Activated T-helper 2 cell treated with anti-CD3 and anti-CD28 coated beads, Interferon-gamma antibody, Interleukin-2, Interleukin-4, amounts not matched to agents 10 μg/mL and 5 μg/mL and 100 μg/mL, durations not matched to agents 14 hours and 24 hours and 36 hours (primary cell): ENCODE measurements around the gene SLCO3A1. TPM values are rescaled to one million over a fixed set of nuclear protein-coding genes. Genes with fewer than 3 reads are reported as not detected.

Source experiments
- DNase-seq: peaks from one replicate; pipeline ENCODE4 v3.0.0; 2021; ENCODE audit warnings: low spot score
- H3K27ac Mint-ChIP-seq: one replicate; pipeline ENCODE4 v1.8.0; 2021; ENCODE audit warnings: mixed read lengths
- H3K27me3 Mint-ChIP-seq: one replicate; pipeline ENCODE4 v1.8.0; 2021; ENCODE audit warnings: low read depth, mixed read lengths
- H3K36me3 Mint-ChIP-seq: one replicate; pipeline ENCODE4 v1.8.0; 2021; ENCODE audit warnings: low read depth, mixed read lengths
- H3K4me1 Mint-ChIP-seq: one replicate; pipeline ENCODE4 v1.8.0; 2021; ENCODE audit warnings: low read depth, mixed read lengths
- H3K4me3 Mint-ChIP-seq: one replicate; pipeline ENCODE4 v1.8.0; 2021; ENCODE audit warnings: low read depth, mild to moderate bottlenecking, moderate library complexity, mixed read lengths
- H3K9me3 Mint-ChIP-seq: one replicate; pipeline ENCODE4 v1.8.0; 2021; ENCODE audit warnings: mixed read lengths
- intact Hi-C: fragments of 100-400 bp; cut with micrococcal nuclease; formaldehyde crosslinking; loops from one replicate; pipeline ENCODE4 v1.15.1; 2023
- total RNA-seq: library from RNA; stranded (reverse); gene quantifications from 2 replicates; pipeline ENCODE4 v1.2.3, GENCODE V29; 2022

SLCO3A1 gene
- total RNA-seq, 1 donor from 2014 or later: 26.3 TPM

GRCh38 chr15:91908391-91908790 is 54.9 kb downstream of the SLCO3A1 start:
- Mint-ChIP-seq H3K27me3 (no peaks in the 10 kb centered on the region), H3K36me3 (peaks cover 6% of the 10 kb centered on the region), H3K4me1 (peaks cover 13% of the 10 kb centered on the region), H3K4me3 (no peak overlapping the region), H3K27ac (no peak overlapping the region), H3K9me3 (no peaks in the 10 kb centered on the region)
- intact Hi-C loops: no loop called here
- DNase-seq: no peak

GRCh38 chr15:91909111-91909510 is 55.6 kb downstream of the SLCO3A1 start:
- Mint-ChIP-seq H3K4me3 (no peak overlapping the region), H3K9me3 (no peaks in the 10 kb centered on the region), H3K27me3 (no peaks in the 10 kb centered on the region), H3K4me1 (peaks cover 13% of the 10 kb centered on the region), H3K27ac (no peak overlapping the region), H3K36me3 (peaks cover 3% of the 10 kb centered on the region)
- no peak for DNase-seq
- intact Hi-C loops: no loop called here

- Mint-ChIP-seq H3K4me3 (no peak overlapping the region), H3K27me3 (no peaks in the 10 kb centered on the region), H3K9me3 (no peaks in the 10 kb centered on the region), H3K36me3 (peaks cover 3% of the 10 kb centered on the region), H3K27ac (peak overlapping the region; percentile 28), H3K4me1 (peaks cover 13% of the 10 kb centered on the region)
- intact Hi-C loops: no loop called here
- DNase-seq: no peak
These were observed 56.1 kb downstream of the SLCO3A1 start for GRCh38 chr15:91909574-91909973.

- Mint-ChIP-seq H3K36me3 (peaks cover 6% of the 10 kb centered on the region), H3K9me3 (no peaks in the 10 kb centered on the region), H3K4me1 (peaks cover 10% of the 10 kb centered on the region), H3K4me3 (no peak overlapping the region), H3K27ac (no peak overlapping the region), H3K27me3 (no peaks in the 10 kb centered on the region)
- no peak for DNase-seq
- intact Hi-C loops: no loop called here
These were observed 58.3 kb downstream of the SLCO3A1 start for GRCh38 chr15:91911844-91912243.

- Mint-ChIP-seq H3K4me1 (peaks cover 9% of the 10 kb centered on the region), H3K36me3 (peaks cover 9% of the 10 kb centered on the region), H3K27me3 (no peaks in the 10 kb centered on the region), H3K4me3 (no peak overlapping the region), H3K27ac (no peak overlapping the region), H3K9me3 (no peaks in the 10 kb centered on the region)
- intact Hi-C loops: no loop called here
- no peak for DNase-seq
These were observed 58.8 kb downstream of the SLCO3A1 start for GRCh38 chr15:91912336-91912735.

GRCh38 chr15:91913560-91913959 is 60.1 kb downstream of the SLCO3A1 start:
- Mint-ChIP-seq H3K9me3 (no peaks in the 10 kb centered on the region), H3K4me3 (no peak overlapping the region), H3K36me3 (peaks cover 10% of the 10 kb centered on the region), H3K27me3 (no peaks in the 10 kb centered on the region), H3K27ac (no peak overlapping the region), H3K4me1 (peaks cover 5% of the 10 kb centered on the region)
- intact Hi-C loops: no loop called here
- no peak for DNase-seq

- no peak for DNase-seq
- no peaks in the 10 kb centered on the region for H3K27me3 Mint-ChIP-seq
- no peak overlapping the region for H3K4me3 Mint-ChIP-seq
- intact Hi-C loops: no loop called here
- peaks cover 3% of the 10 kb centered on the region for H3K4me1 Mint-ChIP-seq
- H3K9me3 Mint-ChIP-seq: no peaks in the 10 kb centered on the region
- no peak overlapping the region for H3K27ac Mint-ChIP-seq
- H3K36me3 Mint-ChIP-seq: peaks cover 7% of the 10 kb centered on the region
These were observed 62.1 kb downstream of the SLCO3A1 start for GRCh38 chr15:91915576-91915975.

GRCh38 chr15:91916051-91916450 is 62.5 kb downstream of the SLCO3A1 start:
- no peaks in the 10 kb centered on the region for H3K9me3 Mint-ChIP-seq
- peaks cover 7% of the 10 kb centered on the region for H3K36me3 Mint-ChIP-seq
- H3K4me3 Mint-ChIP-seq: no peak overlapping the region
- no peak overlapping the region for H3K27ac Mint-ChIP-seq
- intact Hi-C loops: no loop called here
- H3K27me3 Mint-ChIP-seq: no peaks in the 10 kb centered on the region
- H3K4me1 Mint-ChIP-seq: peaks cover 4% of the 10 kb centered on the region
- no peak for DNase-seq

GRCh38 chr15:91917686-91918360 is 64.3 kb downstream of the SLCO3A1 start:
- intact Hi-C loops: no loop called here
- no peak for DNase-seq
- Mint-ChIP-seq H3K27me3 (no peaks in the 10 kb centered on the region), H3K4me1 (peaks cover 6% of the 10 kb centered on the region), H3K27ac (no peak overlapping the region), H3K36me3 (peaks cover 7% of the 10 kb centered on the region), H3K9me3 (no peaks in the 10 kb centered on the region), H3K4me3 (no peak overlapping the region)

GRCh38 chr15:91919014-91919534 is 65.6 kb downstream of the SLCO3A1 start:
- H3K27me3 Mint-ChIP-seq: no peaks in the 10 kb centered on the region
- H3K9me3 Mint-ChIP-seq: no peaks in the 10 kb centered on the region
- peaks cover 7% of the 10 kb centered on the region for H3K36me3 Mint-ChIP-seq
- peaks cover 6% of the 10 kb centered on the region for H3K4me1 Mint-ChIP-seq
- H3K4me3 Mint-ChIP-seq: no peak overlapping the region
- intact Hi-C loops: no loop called here
- DNase-seq: no peak
- no peak overlapping the region for H3K27ac Mint-ChIP-seq

- intact Hi-C loops: no loop called here
- Mint-ChIP-seq H3K4me1 (peaks cover 18% of the 10 kb centered on the region), H3K27me3 (no peaks in the 10 kb centered on the region), H3K36me3 (peaks cover 9% of the 10 kb centered on the region), H3K4me3 (no peak overlapping the region), H3K27ac (peak overlapping the region; percentile 28), H3K9me3 (no peaks in the 10 kb centered on the region)
- no peak for DNase-seq
These were observed 67.8 kb downstream of the SLCO3A1 start for GRCh38 chr15:91921188-91921842.

GRCh38 chr15:91921843-91922198 is 68.3 kb downstream of the SLCO3A1 start:
- DNase-seq: no peak
- intact Hi-C loops: no loop called here
- Mint-ChIP-seq H3K27ac (no peak overlapping the region), H3K27me3 (no peaks in the 10 kb centered on the region), H3K4me1 (peaks cover 23% of the 10 kb centered on the region), H3K4me3 (no peak overlapping the region), H3K36me3 (peaks cover 7% of the 10 kb centered on the region), H3K9me3 (no peaks in the 10 kb centered on the region)
